Neural cell (in vitro differentiated cells): Measurements from ENCODE around the gene MEF2A. TPM values are rescaled to one million over a fixed set of nuclear protein-coding genes. Genes with fewer than 3 reads are reported as not detected.
"Not testable (repeated sequence)": the region's sequence is repeated elsewhere in the genome, so short reads cannot be mapped to it uniquely, and the experiment has no call there.

ENCODE experiments used
- H2AFZ ChIP-seq: fragments of 200-600, 300-800 bp; sonication (generic), shearing (Covaris generic); 2 replicates; pipeline ENCODE4 v1.6.0; 2014; ENCODE audit warnings: low read depth, mild to moderate bottlenecking, antibody characterized with exemption, low read length, moderate library complexity
- H3F3A ChIP-seq: fragments of 200-600 bp; shearing (Covaris generic); 2 replicates; pipeline ENCODE4 v1.6.1; 2016; ENCODE audit warnings: mild to moderate bottlenecking, moderate library complexity, mixed read lengths, antibody characterized with exemption, low read length; ENCODE audit not compliant: insufficient read depth, poor library complexity, severe bottlenecking
- H3K27ac ChIP-seq: fragments of 200-600, 300-800 bp; sonication (generic), shearing (Covaris generic); 2 replicates; pipeline ENCODE4 v1.5.1; 2014; ENCODE audit warnings: mild to moderate bottlenecking, low read length, moderate library complexity
- H3K27me3 ChIP-seq: fragments of 300-800, 200-600 bp; sonication (generic), shearing (Covaris generic); 2 replicates; pipeline ENCODE4 v1.6.0; 2014; ENCODE audit warnings: mild to moderate bottlenecking, low read depth, low read length, moderate library complexity; ENCODE audit not compliant: insufficient read depth
- H3K36me3 ChIP-seq: fragments of 300-800, 200-600 bp; sonication (generic), shearing (Covaris generic); 2 replicates; pipeline ENCODE4 v1.5.1; 2014; ENCODE audit warnings: mild to moderate bottlenecking, antibody characterized with exemption, low read length, moderate library complexity; ENCODE audit not compliant: insufficient read depth
- H3K4me2 ChIP-seq: fragments of 300-800, 200-600 bp; sonication (generic), shearing (Covaris generic); 2 replicates; pipeline ENCODE4 v1.6.0; 2014; ENCODE audit warnings: mild to moderate bottlenecking, low read length
- H3K4me3 ChIP-seq: fragments of 300-800, 200-600 bp; sonication (generic), shearing (Covaris generic); 2 replicates; pipeline ENCODE4 v1.5.1; 2014; ENCODE audit warnings: mild to moderate bottlenecking, low read length, moderate library complexity
- H3K79me2 ChIP-seq: fragments of 200-600 bp; shearing (Covaris generic); replicated peaks from 2 replicates; pipeline ENCODE4 v1.6.0; 2014; ENCODE audit warnings: mild to moderate bottlenecking, low read length, moderate library complexity; ENCODE audit not compliant: insufficient read depth
- H3K9ac ChIP-seq: fragments of 300-800, 200-600 bp; sonication (generic), shearing (Covaris generic); 2 replicates; pipeline ENCODE4 v1.6.1; 2016; ENCODE audit warnings: mild to moderate bottlenecking, low read length, mixed read lengths
- H3K9me2 ChIP-seq: fragments of 200-600 bp; shearing (Covaris generic); 2 replicates; pipeline ENCODE4 v1.6.1; 2016; ENCODE audit warnings: mild to moderate bottlenecking, low read length, mixed read lengths; ENCODE audit not compliant: insufficient read depth
- H3K9me3 ChIP-seq: fragments of 200-600, 300-800 bp; sonication (generic), shearing (Covaris generic); 2 replicates; pipeline ENCODE4 v1.6.1; 2016; ENCODE audit warnings: mild to moderate bottlenecking, mixed run types, low read length, moderate library complexity, mixed read lengths
- H4K20me1 ChIP-seq: fragments of 200-600 bp; shearing (Covaris generic); 2 replicates; pipeline ENCODE4 v1.6.1; 2016; ENCODE audit warnings: mild to moderate bottlenecking, mixed run types; ENCODE audit not compliant: insufficient read depth
- EP300 ChIP-seq: fragments of 450-650 bp; conservative IDR thresholded peaks from 2 replicates; pipeline ENCODE4 v1.6.1; 2014; ENCODE audit warnings: antibody characterized with exemption, mild to moderate bottlenecking, moderate library complexity; ENCODE audit not compliant: poor library complexity, severe bottlenecking
- EZH2 ChIP-seq: fragments of 200-600, 300-800 bp; shearing (Covaris generic), sonication (generic); IDR thresholded peaks from 2 replicates; pipeline ENCODE4 v1.6.1; 2014; ENCODE audit warnings: antibody characterized with exemption, low read length, borderline replicate concordance, mild to moderate bottlenecking; ENCODE audit not compliant: insufficient read depth, poor library complexity, severe bottlenecking
- MXI1 ChIP-seq: fragments of 450-650 bp; conservative IDR thresholded peaks from 2 replicates; pipeline ENCODE4 v1.6.1; 2014; ENCODE audit warnings: antibody characterized with exemption, mild to moderate bottlenecking; ENCODE audit not compliant: poor library complexity, severe bottlenecking
- POLR2AphosphoS5 ChIP-seq: IDR thresholded peaks from 2 replicates; pipeline ENCODE4 v1.6.1; 2012
- RAD21 ChIP-seq: fragments of 450-650 bp; conservative IDR thresholded peaks from 2 replicates; pipeline ENCODE4 v1.6.1; 2014; ENCODE audit warnings: antibody characterized with exemption, mild to moderate bottlenecking, moderate library complexity
- SMC3 ChIP-seq: fragments of 450-650 bp; conservative IDR thresholded peaks from 2 replicates; pipeline ENCODE4 v1.6.1; 2014; ENCODE audit warnings: antibody characterized with exemption, mild to moderate bottlenecking, moderate library complexity; ENCODE audit not compliant: poor library complexity
- TAF1 ChIP-seq: IDR thresholded peaks from 2 replicates; pipeline ENCODE4 v1.6.1; 2012; ENCODE audit warnings: low read depth
- polyA minus RNA-seq: library from RNA; depleted of rRNA, polyadenylated mRNA; stranded (reverse); fragments of >200 nt; gene quantifications from 2 replicates; pipeline ENCODE4 v1.2.3, GENCODE V29; 2014
- polyA plus RNA-seq: library from polyadenylated mRNA; depleted of rRNA; stranded (reverse); fragments of >200 nt; gene quantifications from 2 replicates; pipeline ENCODE4 v1.2.3, GENCODE V29; 2014
- TF ChIP-seq, protein P1 (sequence below): fragments of 450-650 bp; IDR thresholded peaks from 2 replicates; pipeline ENCODE4 v1.5.1; 2014; ENCODE audit warnings: antibody characterized with exemption, mild to moderate bottlenecking, moderate library complexity; ENCODE audit not compliant: poor library complexity, severe bottlenecking
- TF ChIP-seq, protein P2 (sequence below): IDR thresholded peaks from 2 replicates; pipeline ENCODE4 v1.6.1; 2012; ENCODE audit warnings: borderline replicate concordance

The MEF2A gene
- polyA plus RNA-seq (29.0 and 32.2 TPM in 2 replicates), polyA minus RNA-seq (55.8 and 88.7 TPM in 2 replicates)

DNA sequence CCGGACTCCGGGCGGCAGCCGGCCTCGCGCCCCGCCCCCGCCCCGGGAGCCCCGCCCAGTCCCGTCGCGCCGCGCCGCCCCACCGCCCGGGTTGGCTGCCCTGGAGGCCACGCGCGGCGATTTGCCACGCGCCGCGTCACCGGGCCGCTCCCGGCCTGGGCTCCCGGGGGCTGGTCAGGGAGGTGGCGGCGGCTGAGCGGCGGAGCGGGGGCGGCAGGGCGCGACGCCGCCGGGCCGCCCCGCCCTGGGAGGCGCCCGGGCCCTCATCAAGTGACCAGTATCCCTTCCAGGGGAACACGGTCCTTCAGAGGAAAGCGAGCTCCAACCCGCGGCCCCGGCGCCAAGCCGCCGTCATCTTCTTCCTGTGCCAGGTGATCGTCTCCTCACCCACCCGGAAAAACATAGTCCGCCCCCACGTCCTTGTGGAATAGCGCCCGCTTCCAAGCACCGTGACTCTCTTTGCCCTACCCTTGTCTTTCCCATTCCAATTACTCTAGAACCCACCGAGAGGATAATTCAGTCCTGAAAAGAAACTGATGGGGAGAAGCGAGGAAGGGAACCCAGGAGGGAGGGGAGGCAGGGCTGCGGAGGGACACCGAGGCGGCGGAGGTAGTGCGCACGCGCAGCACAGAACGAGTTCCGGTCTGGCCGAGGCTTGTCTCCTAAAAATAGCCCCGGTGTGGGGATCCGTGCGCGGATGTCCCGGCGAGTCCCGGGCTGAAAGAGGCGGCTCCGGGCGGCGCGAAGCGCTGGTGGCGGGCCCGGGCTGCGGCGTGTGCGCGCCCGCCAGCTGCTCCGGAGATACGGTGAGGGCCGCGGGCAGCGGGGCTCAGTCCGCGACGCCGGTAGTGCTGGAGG, at the start of gene MEF2A:
Gene MEF2A (plus strand): TSS at position 686 of the 858 bp plus-strand sequence. CDS start 67,136 bp downstream, outside the sequence.
- Histone ChIP-seq H3K79me2 (peaks cover 39% of the 10 kb centered on the region), H2AFZ (peak within 1 kb of the TSS; percentile 99), H3K9me2 (no peaks in the 10 kb centered on the region), H3K36me3 (no peaks in the 10 kb centered on the region), H4K20me1 (no peaks in the 10 kb centered on the region), H3K4me2 (peak within 1 kb of the TSS; percentile 96), H3K4me3 (peak within 1 kb of the TSS; percentile 78), H3F3A (no peaks in the 10 kb centered on the region), H3K27me3 (no peaks in the 10 kb centered on the region), H3K9ac (peak within 1 kb of the TSS; percentile 96), H3K9me3 (no peaks in the 10 kb centered on the region), H3K27ac (peak within 1 kb of the TSS; percentile 93)
- TF ChIP-seq SMC3 (no peak), RAD21 (no peak), EZH2 (no peak), EP300 (peak; percentile 65), MXI1 (peak; percentile 71), POLR2AphosphoS5 (peak; percentile 75), TAF1 (peak; percentile 88)
- TF ChIP-seq, protein P1, sequence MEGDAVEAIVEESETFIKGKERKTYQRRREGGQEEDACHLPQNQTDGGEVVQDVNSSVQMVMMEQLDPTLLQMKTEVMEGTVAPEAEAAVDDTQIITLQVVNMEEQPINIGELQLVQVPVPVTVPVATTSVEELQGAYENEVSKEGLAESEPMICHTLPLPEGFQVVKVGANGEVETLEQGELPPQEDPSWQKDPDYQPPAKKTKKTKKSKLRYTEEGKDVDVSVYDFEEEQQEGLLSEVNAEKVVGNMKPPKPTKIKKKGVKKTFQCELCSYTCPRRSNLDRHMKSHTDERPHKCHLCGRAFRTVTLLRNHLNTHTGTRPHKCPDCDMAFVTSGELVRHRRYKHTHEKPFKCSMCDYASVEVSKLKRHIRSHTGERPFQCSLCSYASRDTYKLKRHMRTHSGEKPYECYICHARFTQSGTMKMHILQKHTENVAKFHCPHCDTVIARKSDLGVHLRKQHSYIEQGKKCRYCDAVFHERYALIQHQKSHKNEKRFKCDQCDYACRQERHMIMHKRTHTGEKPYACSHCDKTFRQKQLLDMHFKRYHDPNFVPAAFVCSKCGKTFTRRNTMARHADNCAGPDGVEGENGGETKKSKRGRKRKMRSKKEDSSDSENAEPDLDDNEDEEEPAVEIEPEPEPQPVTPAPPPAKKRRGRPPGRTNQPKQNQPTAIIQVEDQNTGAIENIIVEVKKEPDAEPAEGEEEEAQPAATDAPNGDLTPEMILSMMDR: no peak
- TF ChIP-seq, protein P2, sequence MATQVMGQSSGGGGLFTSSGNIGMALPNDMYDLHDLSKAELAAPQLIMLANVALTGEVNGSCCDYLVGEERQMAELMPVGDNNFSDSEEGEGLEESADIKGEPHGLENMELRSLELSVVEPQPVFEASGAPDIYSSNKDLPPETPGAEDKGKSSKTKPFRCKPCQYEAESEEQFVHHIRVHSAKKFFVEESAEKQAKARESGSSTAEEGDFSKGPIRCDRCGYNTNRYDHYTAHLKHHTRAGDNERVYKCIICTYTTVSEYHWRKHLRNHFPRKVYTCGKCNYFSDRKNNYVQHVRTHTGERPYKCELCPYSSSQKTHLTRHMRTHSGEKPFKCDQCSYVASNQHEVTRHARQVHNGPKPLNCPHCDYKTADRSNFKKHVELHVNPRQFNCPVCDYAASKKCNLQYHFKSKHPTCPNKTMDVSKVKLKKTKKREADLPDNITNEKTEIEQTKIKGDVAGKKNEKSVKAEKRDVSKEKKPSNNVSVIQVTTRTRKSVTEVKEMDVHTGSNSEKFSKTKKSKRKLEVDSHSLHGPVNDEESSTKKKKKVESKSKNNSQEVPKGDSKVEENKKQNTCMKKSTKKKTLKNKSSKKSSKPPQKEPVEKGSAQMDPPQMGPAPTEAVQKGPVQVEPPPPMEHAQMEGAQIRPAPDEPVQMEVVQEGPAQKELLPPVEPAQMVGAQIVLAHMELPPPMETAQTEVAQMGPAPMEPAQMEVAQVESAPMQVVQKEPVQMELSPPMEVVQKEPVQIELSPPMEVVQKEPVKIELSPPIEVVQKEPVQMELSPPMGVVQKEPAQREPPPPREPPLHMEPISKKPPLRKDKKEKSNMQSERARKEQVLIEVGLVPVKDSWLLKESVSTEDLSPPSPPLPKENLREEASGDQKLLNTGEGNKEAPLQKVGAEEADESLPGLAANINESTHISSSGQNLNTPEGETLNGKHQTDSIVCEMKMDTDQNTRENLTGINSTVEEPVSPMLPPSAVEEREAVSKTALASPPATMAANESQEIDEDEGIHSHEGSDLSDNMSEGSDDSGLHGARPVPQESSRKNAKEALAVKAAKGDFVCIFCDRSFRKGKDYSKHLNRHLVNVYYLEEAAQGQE: peak; percentile 64

DNA sequence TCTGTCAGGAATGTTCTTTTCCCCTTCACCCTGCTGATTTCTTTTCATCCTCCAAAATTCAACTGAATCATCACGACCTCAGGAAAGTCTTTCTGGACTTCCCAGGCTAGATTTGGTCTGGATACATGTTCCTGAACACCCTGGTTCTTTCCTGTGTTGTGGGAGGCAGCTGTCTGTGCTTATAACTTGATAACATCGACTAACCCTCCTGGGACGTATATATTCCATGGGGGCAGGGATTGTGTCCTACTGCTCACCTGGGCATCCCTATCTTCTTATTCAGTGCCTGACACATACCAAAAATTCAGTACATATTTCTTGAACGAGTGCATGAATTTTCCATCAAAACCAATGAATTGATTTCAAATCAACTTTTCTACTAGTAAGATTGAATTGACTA, 47.6 kb upstream of the MEF2A start:
- Histone ChIP-seq H3K4me2 (no peak overlapping the region), H3K79me2 (no peaks in the 10 kb centered on the region), H2AFZ (no peak overlapping the region), H3K27ac (no peak overlapping the region), H3K4me3 (no peak overlapping the region), H3K27me3 (no peaks in the 10 kb centered on the region), H3F3A (no peaks in the 10 kb centered on the region), H3K9me3 (no peaks in the 10 kb centered on the region), H3K36me3 (no peaks in the 10 kb centered on the region), H3K9me2 (no peaks in the 10 kb centered on the region), H3K9ac (no peak overlapping the region), H4K20me1 (no peaks in the 10 kb centered on the region)
- TF ChIP-seq RAD21: no peak
- no peak for TF ChIP-seq POLR2AphosphoS5
- TF ChIP-seq MXI1: no peak

DNA sequence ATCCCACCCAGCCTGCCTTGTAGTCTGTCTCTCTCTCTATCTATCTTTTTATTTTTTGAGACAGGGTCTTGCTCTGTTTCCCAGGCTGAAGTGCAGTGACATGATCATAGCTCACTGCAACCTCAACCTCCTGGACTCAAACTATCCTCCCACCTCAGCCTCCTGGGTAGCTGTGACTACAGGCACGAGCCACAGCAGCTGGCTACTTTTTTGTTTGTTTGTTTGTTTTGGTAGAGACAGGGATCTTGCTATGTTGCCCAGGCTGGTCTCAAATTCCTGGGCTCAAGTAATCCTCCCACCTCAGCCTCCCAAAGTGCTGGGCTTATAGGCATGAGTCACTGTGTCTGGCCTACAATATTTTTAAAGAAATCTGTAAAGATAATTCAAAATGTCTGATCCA, 46.4 kb upstream of the MEF2A start:
- H3K9me2 ChIP-seq, H2AFZ ChIP-seq, H3K27ac ChIP-seq, H3K27me3 ChIP-seq, H3K9ac ChIP-seq, H3F3A ChIP-seq, H3K36me3 ChIP-seq, H4K20me1 ChIP-seq, H3K4me2 ChIP-seq, H3K4me3 ChIP-seq, H3K9me3 ChIP-seq, H3K79me2 ChIP-seq: not testable (repeated sequence)
